Small intestine (tissue), 7 donors: Measurements from ENCODE around the gene CALR. TPM values are rescaled to one million over a fixed set of nuclear protein-coding genes. Genes with fewer than 3 reads are reported as not detected.
A peak's percentile ranks its signal among the peaks of the same experiment; 100 is the strongest.
"Not testable (repeated sequence)": the region's sequence is repeated elsewhere in the genome, so short reads cannot be mapped to it uniquely, and the experiment has no call there.

Experiments used
- DNase-seq, 2 donors: peaks; one replicate each; pipeline versions ENCODE4 v3.0.0 to v3.0.0-alpha.2; 2013
- FAIRE-seq: peaks from 2 replicates; lab custom pipeline; 2012; peaks lifted over from hg19 to GRCh38; lab: Jason Lieb, UNC
- H3K27ac ChIP-seq, 3 donors: one replicate each; pipeline ENCODE4 v1.5.1; 2013; ENCODE audit warnings: low read length in 2 of 3, mild to moderate bottlenecking in 2 of 3, control low read depth in 1 of 3, inconsistent platforms in 1 of 3, low read depth in 1 of 3, moderate library complexity in 1 of 3
- H3K27me3 ChIP-seq, 3 donors: one replicate each; pipeline ENCODE4 v1.6.1; 2013; ENCODE audit warnings: low read length in 3 of 3, inconsistent platforms in 1 of 3; ENCODE audit not compliant: control insufficient read depth in 3 of 3, insufficient read depth in 3 of 3
- H3K36me3 ChIP-seq, 3 donors: one replicate each; pipeline ENCODE4 v1.6.1; 2013; ENCODE audit warnings: low read length in 3 of 3, inconsistent platforms in 1 of 3, low read depth in 1 of 3, mild to moderate bottlenecking in 1 of 3, moderate library complexity in 1 of 3; ENCODE audit not compliant: control insufficient read depth in 3 of 3, insufficient read depth in 2 of 3
- H3K4me1 ChIP-seq, 3 donors: one replicate each; pipeline ENCODE4 v1.6.1; 2013; ENCODE audit warnings: low read length in 2 of 3, inconsistent platforms in 1 of 3, low read depth in 1 of 3, mild to moderate bottlenecking in 1 of 3, moderate library complexity in 1 of 3; ENCODE audit not compliant: control insufficient read depth in 3 of 3, insufficient read depth in 2 of 3
- H3K4me3 ChIP-seq, 3 donors: one replicate each; pipeline ENCODE4 v1.5.1; 2013; ENCODE audit warnings: low read length in 3 of 3, control low read depth in 1 of 3, inconsistent platforms in 1 of 3, low read depth in 1 of 3, mild to moderate bottlenecking in 1 of 3, moderate library complexity in 1 of 3
- H3K9me3 ChIP-seq, 2 donors: one replicate each; pipeline ENCODE4 v1.6.1; 2013; ENCODE audit warnings: low read depth in 1 of 2, low read length in 1 of 2; ENCODE audit not compliant: control insufficient read depth in 2 of 2, insufficient read depth in 1 of 2
- WGBS, 3 donors: extraction: QIAGEN DNeasy Blood & Tissue Kit; methylation state at CpG; one replicate each; pipeline ENCODE4 v1.1.7; 2013; 5-methylcytosine and 5-hydroxymethylcytosine counted together
- polyA plus RNA-seq, 4 donors: library from polyadenylated mRNA; stranded (reverse) in 3 of 4; unstranded in 1 of 4; fragments of 200-250 nt in 3 of 4; fragments of 120-200 nt in 1 of 4; gene quantifications; one replicate each; pipeline versions ENCODE4 v1.2.1 to v1.2.3, GENCODE V29; 2013
- donor health status: healthy with polysubstance abuse.
- donor health status: control.
- donor health status: control.
- donor health status: Bipolar disorder and iron deficiency.
- donor health status: healthy.

Gene CALR
- polyA plus RNA-seq, 4 donors, result 117 to 803 (median 435) TPM

- no peaks in the 10 kb centered on the region for H3K9me3 ChIP-seq
- H3K4me3 ChIP-seq, result no peak overlapping the region
- no peak for DNase-seq
- no peaks in the 10 kb centered on the region for H3K27me3 ChIP-seq
- H3K36me3 ChIP-seq, result peaks cover 16 to 79% (median 21%) of the 10 kb centered on the region in 3 donors
- 64 to 84% (median 73%) methylated on average over 11 to 12 of the region's 12 CpGs for WGBS, 3 donors
- peak overlapping the region in 1 of 3 donors; percentile 70 for H3K27ac ChIP-seq
- H3K4me1 ChIP-seq, result peaks cover 0 to 6% (median 0%) of the 10 kb centered on the region in 3 donors
- no peak for FAIRE-seq
Measured at GRCh38 chr19:12952488-12953137, 14.2 kb downstream of the CALR start.

GRCh38 chr19:12953138-12953798 is 14.9 kb downstream of the CALR start:
- 48 to 67% (median 66%) methylated on average over 11 of the region's 11 CpGs for WGBS, 3 donors
- Histone ChIP-seq H3K27ac (peak overlapping the region in 1 of 3 donors; percentile 62), H3K9me3 (no peaks in the 10 kb centered on the region), H3K36me3 (peaks cover 16 to 72% (median 21%) of the 10 kb centered on the region in 3 donors), H3K27me3 (no peaks in the 10 kb centered on the region), H3K4me3 (no peak overlapping the region), H3K4me1 (peaks cover 0 to 6% (median 0%) of the 10 kb centered on the region in 3 donors)
- FAIRE-seq (no peak), DNase-seq (peak in 1 of 2 donors; percentile 28)

- no peak for FAIRE-seq
- H3K9me3 ChIP-seq, result no peaks in the 10 kb centered on the region
- H3K4me1 ChIP-seq, result peaks cover 0 to 6% (median 0%) of the 10 kb centered on the region in 3 donors
- H3K27ac ChIP-seq, result peak overlapping the region in 1 of 3 donors; percentile 74
- H3K4me3 ChIP-seq, result no peak overlapping the region
- no peaks in the 10 kb centered on the region for H3K27me3 ChIP-seq
- DNase-seq, result no peak
- peaks cover 12 to 65% (median 14%) of the 10 kb centered on the region in 3 donors for H3K36me3 ChIP-seq
- WGBS, 3 donors, result 62 to 69% (median 68%) methylated on average over 11 to 12 of the region's 12 CpGs
Measured at GRCh38 chr19:12953799-12954611, 15.6 kb downstream of the CALR start.

GRCh38 chr19:12954612-12954962 is 16.2 kb downstream of the CALR start:
- no peaks in the 10 kb centered on the region for H3K27me3 ChIP-seq
- no peaks in the 10 kb centered on the region for H3K9me3 ChIP-seq
- no peak for FAIRE-seq
- no peak overlapping the region for H3K4me3 ChIP-seq
- DNase-seq, result peak in 1 of 2 donors; percentile 58
- 19 to 38% (median 36%) methylated on average over 1 of the region's 1 CpG for WGBS, 3 donors
- H3K36me3 ChIP-seq, result peaks cover 8 to 59% (median 12%) of the 10 kb centered on the region in 3 donors
- peak overlapping the region in 1 of 3 donors; percentile 74 for H3K27ac ChIP-seq
- H3K4me1 ChIP-seq, result peaks cover 0 to 6% (median 0%) of the 10 kb centered on the region in 3 donors

- Histone ChIP-seq H3K27ac (peak overlapping the region in 1 of 3 donors; percentile 88), H3K4me3 (peak overlapping the region in 1 of 3 donors; percentile 85), H3K36me3 (peaks cover 3 to 50% (median 8%) of the 10 kb centered on the region in 3 donors)
- FAIRE-seq, H3K9me3 ChIP-seq, DNase-seq, H3K4me1 ChIP-seq, H3K27me3 ChIP-seq: not testable (repeated sequence)
- WGBS, 3 donors, result 78 to 87% (median 86%) methylated on average over 9 of the region's 9 CpGs
Measured at GRCh38 chr19:12955575-12955974, 17.2 kb downstream of the CALR start.

GRCh38 chr19:12955996-12956395 is 17.6 kb downstream of the CALR start:
- 36 to 55% (median 46%) methylated on average over 12 of the region's 12 CpGs for WGBS, 3 donors
- no peak for DNase-seq

GRCh38 chr19:12956446-12957388 is 18.3 kb downstream of the CALR start, which contains the start of gene GADD45GIP1:
Gene GADD45GIP1, minus strand, starts transcription at chr19:12957223. Its CDS starts 11 bp downstream, at chr19:12957212.
- no peak for FAIRE-seq
- 1 to 3% (median 3%) methylated on average over 81 to 84 of the region's 84 CpGs for WGBS, 3 donors

More at GRCh38 chr19:12955996-12956395, 17.6 kb downstream of the CALR start:
- no peaks in the 10 kb centered on the region for H3K27me3 ChIP-seq
- peaks cover 3 to 45% (median 8%) of the 10 kb centered on the region in 3 donors for H3K36me3 ChIP-seq
- FAIRE-seq, result no peak
- H3K9me3 ChIP-seq, result no peaks in the 10 kb centered on the region
- H3K4me1 ChIP-seq, result peaks cover 0 to 6% (median 0%) of the 10 kb centered on the region in 3 donors
- peak overlapping the region in 1 of 3 donors; percentile 88 for H3K27ac ChIP-seq
- peak overlapping the region in 2 of 3 donors; percentile 25 to 85 for H3K4me3 ChIP-seq

More at GRCh38 chr19:12956446-12957388, 18.3 kb downstream of the CALR start, which contains the start of gene GADD45GIP1:
- DNase-seq, result peak; percentile 77 to 90
- H3K4me3 ChIP-seq, result peak within 1 kb of the TSS; percentile 70 to 91 (median 85)
- H3K27ac ChIP-seq, result peak within 1 kb of the TSS; percentile 88 to 89 (median 89)
- no peaks in the 10 kb centered on the region for H3K27me3 ChIP-seq
- H3K4me1 ChIP-seq, result peaks cover 0 to 6% (median 0%) of the 10 kb centered on the region in 3 donors
- H3K9me3 ChIP-seq, result no peaks in the 10 kb centered on the region
- H3K36me3 ChIP-seq, result peaks cover 3 to 39% (median 8%) of the 10 kb centered on the region in 3 donors
